ENCODE data around the gene ZNF593. TPM values are rescaled to one million over a fixed set of nuclear protein-coding genes. Genes with fewer than 3 reads are reported as not detected.

ZNF593 gene
- total RNA-seq, 2 experiments from 2014 or later = 40.9 to 41.1 TPM

DNA sequence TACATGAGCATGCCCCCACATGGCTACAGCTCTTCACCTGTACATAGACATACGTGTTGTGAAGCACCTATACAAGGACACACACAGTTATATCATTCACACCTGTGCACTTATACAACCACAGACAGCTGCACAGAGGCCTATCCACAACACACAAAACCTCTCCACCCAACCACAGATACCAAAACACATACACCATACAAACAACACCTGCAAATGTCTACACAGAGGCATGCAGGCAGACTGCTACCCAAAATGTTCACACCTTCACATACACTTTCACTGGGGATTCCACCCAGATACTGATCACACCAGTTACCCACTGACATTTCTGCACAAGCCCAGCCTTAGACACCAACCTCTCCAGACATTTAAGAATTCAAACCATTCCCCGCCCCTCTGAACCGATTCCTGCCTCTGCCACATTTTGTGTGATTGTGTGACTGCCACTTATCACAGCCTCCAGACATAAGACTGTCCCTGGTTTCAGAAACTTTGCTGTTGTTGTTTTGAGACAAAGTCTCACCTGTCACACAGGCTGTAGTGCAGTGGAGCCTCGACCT is 2.9 kb upstream of the ZNF593 start:
- peaks cover 18% of the 10 kb centered on the region for H3K4me1 Mint-ChIP-seq (ENCODE audit: low read depth)
- POLR2A ChIA-PET = no interaction called here
- ATAC-seq (no peak), DNase-seq (no peak)
- CTCF ChIA-PET = interaction anchor here (1.2 to 1.5 kb wide), 2 partner anchors 22 to 67 kb away, joined by 4 to 6 read pairs; partner anchors contain the start of gene CEP85
- TF ChIP-seq, protein P1, sequence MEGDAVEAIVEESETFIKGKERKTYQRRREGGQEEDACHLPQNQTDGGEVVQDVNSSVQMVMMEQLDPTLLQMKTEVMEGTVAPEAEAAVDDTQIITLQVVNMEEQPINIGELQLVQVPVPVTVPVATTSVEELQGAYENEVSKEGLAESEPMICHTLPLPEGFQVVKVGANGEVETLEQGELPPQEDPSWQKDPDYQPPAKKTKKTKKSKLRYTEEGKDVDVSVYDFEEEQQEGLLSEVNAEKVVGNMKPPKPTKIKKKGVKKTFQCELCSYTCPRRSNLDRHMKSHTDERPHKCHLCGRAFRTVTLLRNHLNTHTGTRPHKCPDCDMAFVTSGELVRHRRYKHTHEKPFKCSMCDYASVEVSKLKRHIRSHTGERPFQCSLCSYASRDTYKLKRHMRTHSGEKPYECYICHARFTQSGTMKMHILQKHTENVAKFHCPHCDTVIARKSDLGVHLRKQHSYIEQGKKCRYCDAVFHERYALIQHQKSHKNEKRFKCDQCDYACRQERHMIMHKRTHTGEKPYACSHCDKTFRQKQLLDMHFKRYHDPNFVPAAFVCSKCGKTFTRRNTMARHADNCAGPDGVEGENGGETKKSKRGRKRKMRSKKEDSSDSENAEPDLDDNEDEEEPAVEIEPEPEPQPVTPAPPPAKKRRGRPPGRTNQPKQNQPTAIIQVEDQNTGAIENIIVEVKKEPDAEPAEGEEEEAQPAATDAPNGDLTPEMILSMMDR (IDR thresholded peaks at IDR 0.05) = no peak
- H3K4me3 Mint-ChIP-seq = no peak overlapping the region
- H3K36me3 Mint-ChIP-seq (ENCODE audit: low read depth) = peaks cover 9% of the 10 kb centered on the region
- peaks cover 13% of the 10 kb centered on the region for H3K27me3 Mint-ChIP-seq
- H3K9me3 Mint-ChIP-seq = no peaks in the 10 kb centered on the region
- no peak overlapping the region for H3K27ac Mint-ChIP-seq
- intact Hi-C loops (cut with micrococcal nuclease) = no loop called here

DNA sequence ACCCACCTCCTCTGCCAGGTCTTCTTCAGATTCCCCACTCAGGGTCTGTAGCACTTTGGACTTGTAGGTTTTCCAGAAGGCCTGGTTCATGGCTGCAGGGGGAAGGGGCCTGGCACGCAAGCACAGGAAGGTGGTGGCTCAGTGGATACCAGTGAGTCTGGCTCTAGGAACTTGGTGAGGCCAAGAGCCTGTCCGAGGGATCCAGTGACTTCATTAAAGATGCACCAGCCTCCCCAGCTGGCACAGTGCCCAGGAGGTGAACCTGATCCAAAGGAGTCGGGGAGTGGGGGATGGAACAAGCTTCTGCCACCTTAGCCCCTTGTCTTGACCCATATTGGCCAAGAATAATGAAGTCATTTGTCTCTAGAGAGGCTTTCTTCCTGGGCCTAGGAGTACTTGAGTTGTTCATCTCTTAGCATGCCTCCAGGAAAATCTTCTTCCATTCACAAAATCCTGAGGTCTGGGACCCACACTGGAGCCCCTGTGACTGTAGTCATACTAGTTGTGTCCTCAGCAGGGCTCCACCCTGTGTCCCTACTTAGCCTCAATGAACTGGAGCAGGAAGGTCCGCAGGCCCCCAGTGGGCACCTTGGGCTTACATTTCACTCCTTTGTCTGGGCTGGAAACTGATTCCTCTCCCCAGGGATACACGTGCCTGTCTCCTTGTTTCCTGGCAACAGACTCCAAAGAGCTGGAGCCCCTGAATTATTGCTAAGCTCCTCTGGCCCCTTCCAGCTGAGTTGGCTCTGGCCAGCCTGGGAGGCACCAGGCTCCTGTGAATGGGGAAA is 1.1 kb upstream of the ZNF593 start, which contains the start of gene C1orf232:
TSS of gene C1orf232 (minus strand) at position 554 of the 788 bp plus-strand sequence. CDS start at position 90, 464 bp downstream.
- H3K4me1 Mint-ChIP-seq (ENCODE audit: low read depth) = peaks cover 14% of the 10 kb centered on the region
- TF ChIP-seq, protein P1 (IDR thresholded peaks at IDR 0.05) = no peak
- H3K27me3 Mint-ChIP-seq = peaks cover 5% of the 10 kb centered on the region
- no peaks in the 10 kb centered on the region for H3K9me3 Mint-ChIP-seq
- H3K27ac Mint-ChIP-seq = peak within 1 kb of the TSS; percentile 90
- POLR2A ChIA-PET = no interaction called here
- no peak for DNase-seq
- no peak for ATAC-seq
- CTCF ChIA-PET = interaction anchor here (1.2 to 6.2 kb wide), 8 partner anchors 24 to 1058 kb away, joined by 4 to 77 read pairs (median 10); partner anchors contain the start of gene CEP85
- H3K36me3 Mint-ChIP-seq (ENCODE audit: low read depth) = peaks cover 9% of the 10 kb centered on the region
- peak within 1 kb of the TSS; percentile 91 for H3K4me3 Mint-ChIP-seq
- intact Hi-C loops (cut with micrococcal nuclease) = no loop called here

DNA sequence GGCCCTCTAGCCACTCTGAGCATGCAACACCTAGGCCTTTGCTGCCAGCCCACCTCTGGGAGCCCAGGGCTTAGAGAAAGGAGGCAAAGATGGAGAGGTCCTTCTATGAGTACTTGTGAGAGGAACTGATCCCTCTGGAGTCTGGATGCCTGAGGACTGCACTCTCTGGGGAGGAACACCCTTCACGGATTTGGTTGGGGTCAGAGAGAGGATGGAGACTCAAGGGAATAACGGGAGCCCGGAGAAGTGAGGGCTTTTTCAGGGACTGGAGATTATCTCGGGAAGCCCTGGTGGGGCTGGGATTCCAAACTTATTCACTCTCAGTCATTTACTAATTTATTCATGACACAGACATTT is 532 bp upstream of the ZNF593 start:
- no peak for ATAC-seq
- TF ChIP-seq, protein P1 (IDR thresholded peaks at IDR 0.05) = no peak
- ChIA-PET CTCF (interaction anchor here (0.6 to 6.2 kb wide), 41 partner anchors 10 to 1058 kb away, joined by 3 to 77 read pairs (median 5); partner anchors contain the start of genes CATSPER4, CEP85, CRYBG2 and PAFAH2), POLR2A (interaction anchor here (1.3 kb wide), 2 partner anchors 11 to 331 kb away, joined by 4 read pairs; partner anchors contain the start of gene FAM110D)
- H3K4me3 Mint-ChIP-seq = peak overlapping the region; percentile 91
- peaks cover 14% of the 10 kb centered on the region for H3K4me1 Mint-ChIP-seq (ENCODE audit: low read depth)
- intact Hi-C loops (cut with micrococcal nuclease) = no loop called here
- peak overlapping the region; percentile 16 for H3K27ac Mint-ChIP-seq
- no peaks in the 10 kb centered on the region for H3K9me3 Mint-ChIP-seq
- peaks cover 1% of the 10 kb centered on the region for H3K27me3 Mint-ChIP-seq
- peaks cover 10% of the 10 kb centered on the region for H3K36me3 Mint-ChIP-seq (ENCODE audit: low read depth)
- no peak for DNase-seq

DNA sequence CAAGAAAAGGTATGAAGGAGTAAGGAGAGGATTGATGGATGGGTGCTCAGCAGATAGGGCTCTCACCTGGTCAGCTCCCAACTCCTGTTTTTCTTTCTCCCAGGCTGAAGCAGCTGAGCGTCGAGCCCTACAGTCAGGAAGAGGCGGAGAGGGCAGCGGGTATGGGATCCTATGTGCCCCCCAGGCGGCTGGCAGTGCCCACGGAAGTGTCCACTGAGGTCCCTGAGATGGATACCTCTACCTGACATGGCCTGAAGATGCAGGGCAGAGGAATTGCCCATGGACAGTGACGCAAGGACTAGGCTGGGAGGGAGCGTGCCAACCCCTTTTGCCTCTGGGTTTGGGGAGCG is 739 bp downstream of the ZNF593 start:
- H3K27ac Mint-ChIP-seq = peak overlapping the region; percentile 90
- TF ChIP-seq, protein P1 (IDR thresholded peaks at IDR 0.05) = no peak
- H3K9me3 Mint-ChIP-seq = no peaks in the 10 kb centered on the region
- CTCF ChIA-PET = interaction anchor here (0.6 to 6.2 kb wide), 35 partner anchors 9 to 262 kb away, joined by 3 to 77 read pairs (median 5); partner anchors contain the start of genes CATSPER4, CEP85 and DHDDS
- DNase-seq = no peak
- POLR2A ChIA-PET = interaction anchor here (0.8 to 1.3 kb wide), 5 partner anchors 12 to 355 kb away, joined by 3 to 4 read pairs (median 3); partner anchors contain the start of gene FAM110D
- peaks cover 11% of the 10 kb centered on the region for H3K4me1 Mint-ChIP-seq (ENCODE audit: low read depth)
- intact Hi-C loops (cut with micrococcal nuclease) = no loop called here
- no peak for ATAC-seq
- peak overlapping the region; percentile 91 for H3K4me3 Mint-ChIP-seq
- no peaks in the 10 kb centered on the region for H3K27me3 Mint-ChIP-seq
- H3K36me3 Mint-ChIP-seq (ENCODE audit: low read depth) = peaks cover 10% of the 10 kb centered on the region

Measured in activated CD8-positive, alpha-beta T cell treated with anti-CD3 and anti-CD28 coated beads for 36 hours (primary cell).